H9 (cell line): ENCODE results near the gene ARHGEF33. TPM values are rescaled to one million over a fixed set of nuclear protein-coding genes. Genes with fewer than 3 reads are reported as not detected.

Experiments
- DNase-seq: peaks from one replicate; pipeline ENCODE4 v3.0.0-alpha.2; 2017
- H2AFZ ChIP-seq: one replicate; pipeline ENCODE4 v1.6.1; 2013; ENCODE audit warnings: mild to moderate bottlenecking, low read length, control low read depth, moderate library complexity
- H2AK5ac ChIP-seq: 2 replicates; pipeline ENCODE4 v1.6.1; 2013; ENCODE audit warnings: low read length, control low read depth, mixed read lengths; ENCODE audit not compliant: insufficient read length
- H2BK120ac ChIP-seq: one replicate; pipeline ENCODE4 v1.6.1; 2013; ENCODE audit warnings: low read depth, mild to moderate bottlenecking, low read length, control low read depth, inconsistent platforms; ENCODE audit not compliant: poor library complexity, severe bottlenecking
- H2BK12ac ChIP-seq: 2 replicates; pipeline ENCODE4 v1.6.1; 2013; ENCODE audit warnings: low read length, control low read depth, mixed read lengths, low read depth; ENCODE audit not compliant: insufficient read length
- H2BK15ac ChIP-seq: 2 replicates; pipeline ENCODE4 v1.6.1; 2013; ENCODE audit warnings: low read depth, low read length, control low read depth
- H2BK20ac ChIP-seq: one replicate; pipeline ENCODE4 v1.6.1; 2013; ENCODE audit warnings: low read depth, mild to moderate bottlenecking, low read length, control low read depth, inconsistent platforms; ENCODE audit not compliant: poor library complexity, severe bottlenecking
- H2BK5ac ChIP-seq: 2 replicates; pipeline ENCODE4 v1.6.1; 2013; ENCODE audit warnings: low read length, control low read depth, mixed read lengths; ENCODE audit not compliant: insufficient read length
- H3K14ac ChIP-seq: 2 replicates; pipeline ENCODE4 v1.6.1; 2013; ENCODE audit warnings: low read length, control low read depth; ENCODE audit not compliant: insufficient read depth
- H3K18ac ChIP-seq: 2 replicates; pipeline ENCODE4 v1.6.1; 2013; ENCODE audit warnings: low read depth, mild to moderate bottlenecking, mixed read lengths, low read length, control low read depth; ENCODE audit not compliant: insufficient read length
- H3K23ac ChIP-seq: 2 replicates; pipeline ENCODE4 v1.6.1; 2013; ENCODE audit warnings: low read length, control low read depth, mixed read lengths, low read depth; ENCODE audit not compliant: insufficient read length
- H3K23me2 ChIP-seq: 2 replicates; pipeline ENCODE4 v1.6.1; 2013; ENCODE audit warnings: low read depth, mild to moderate bottlenecking, mixed read lengths, low read length, control low read depth; ENCODE audit not compliant: insufficient read length, poor library complexity, severe bottlenecking
- H3K27ac ChIP-seq: 2 replicates; pipeline ENCODE4 v1.5.1; 2013; ENCODE audit warnings: low read length, control low read depth, mixed read lengths, low read depth; ENCODE audit not compliant: insufficient read length
- H3K27me3 ChIP-seq: 2 replicates; pipeline ENCODE4 v1.6.1; 2013; ENCODE audit warnings: low read length, control low read depth, inconsistent platforms; ENCODE audit not compliant: insufficient read depth
- H3K4ac ChIP-seq: 2 replicates; pipeline ENCODE4 v1.6.1; 2013; ENCODE audit warnings: low read depth, mild to moderate bottlenecking, control low read depth, inconsistent platforms, low read length, moderate library complexity
- H3K4me1 ChIP-seq: 2 replicates; pipeline ENCODE4 v1.6.1; 2013; ENCODE audit warnings: low read length, control low read depth, inconsistent platforms; ENCODE audit not compliant: insufficient read depth
- H3K4me2 ChIP-seq: 2 replicates; pipeline ENCODE4 v1.6.1; 2013; ENCODE audit warnings: low read length, control low read depth, mixed read lengths; ENCODE audit not compliant: insufficient read length, insufficient read depth
- H3K56ac ChIP-seq: 2 replicates; pipeline ENCODE4 v1.6.1; 2013; ENCODE audit warnings: low read depth, mild to moderate bottlenecking, mixed read lengths, low read length, control low read depth; ENCODE audit not compliant: insufficient read length
- H3K79me1 ChIP-seq: 2 replicates; pipeline ENCODE4 v1.6.1; 2013; ENCODE audit warnings: low read depth, mild to moderate bottlenecking, moderate library complexity, low read length, control low read depth, inconsistent platforms; ENCODE audit not compliant: insufficient read depth, poor library complexity, severe bottlenecking
- H3K79me2 ChIP-seq: 2 replicates; pipeline ENCODE4 v1.6.1; 2013; ENCODE audit warnings: low read length, control low read depth, inconsistent platforms; ENCODE audit not compliant: insufficient read depth
- H3K9ac ChIP-seq: 2 replicates; pipeline ENCODE4 v1.6.1; 2013; ENCODE audit warnings: low read length, control low read depth, mixed read lengths; ENCODE audit not compliant: insufficient read length; ENCODE audit errors: extremely low read depth
- H3K9me3 ChIP-seq: one replicate; pipeline ENCODE4 v1.6.1; 2013; ENCODE audit warnings: low read depth, low read length, inconsistent platforms; ENCODE audit not compliant: control insufficient read depth
- H3T11ph ChIP-seq: one replicate; pipeline ENCODE4 v1.6.1; 2013; ENCODE audit warnings: mild to moderate bottlenecking, low read length, control low read depth, inconsistent platforms
- H4K20me1 ChIP-seq: one replicate; pipeline ENCODE4 v1.6.1; 2013; ENCODE audit not compliant: control insufficient read depth, insufficient read length, insufficient read depth
- H4K5ac ChIP-seq: 2 replicates; pipeline ENCODE4 v1.6.1; 2013; ENCODE audit warnings: low read depth, mild to moderate bottlenecking, mixed read lengths, low read length, control low read depth; ENCODE audit not compliant: insufficient read length
- H4K8ac ChIP-seq: replicated peaks from 2 replicates; pipeline ENCODE4 v1.6.1; 2013; ENCODE audit warnings: low read length, control low read depth, mixed read lengths, low read depth; ENCODE audit not compliant: insufficient read length
- H4K91ac ChIP-seq: 2 replicates; pipeline ENCODE4 v1.6.1; 2013; ENCODE audit warnings: low read depth, mild to moderate bottlenecking, moderate library complexity, mixed read lengths, low read length, control low read depth; ENCODE audit not compliant: insufficient read length
- H3K27ac Mint-ChIP-seq, 3 experiments: 2 replicates in 2 of 3; 3 replicates in 1 of 3; pipeline ENCODE4 v1.8.0; 2020 to 2021; ENCODE audit warnings: mixed read lengths in 3 of 3, mild to moderate bottlenecking in 1 of 3, moderate library complexity in 1 of 3
- H3K27me3 Mint-ChIP-seq: 2 replicates; pipeline ENCODE4 v1.8.0; 2021; ENCODE audit warnings: low read depth, mild to moderate bottlenecking, moderate library complexity, mixed read lengths
- H3K36me3 Mint-ChIP-seq, 3 experiments: 2 replicates in 2 of 3; 3 replicates in 1 of 3; pipeline ENCODE4 v1.8.0; 2020 to 2021; ENCODE audit warnings: low read depth in 3 of 3, mixed read lengths in 3 of 3; ENCODE audit not compliant: insufficient read depth in 1 of 3
- H3K4me1 Mint-ChIP-seq, 2 experiments: 2 replicates each; pipeline ENCODE4 v1.8.0; 2020; ENCODE audit warnings: mixed read lengths in 2 of 2
- H3K4me3 Mint-ChIP-seq, 2 experiments: 2 replicates in 1 of 2; 3 replicates in 1 of 2; pipeline ENCODE4 v1.8.0; 2020 to 2021; ENCODE audit warnings: mild to moderate bottlenecking in 2 of 2, mixed read lengths in 2 of 2, moderate library complexity in 1 of 2
- H3K9me3 Mint-ChIP-seq, 2 experiments: 2 replicates in 1 of 2; 3 replicates in 1 of 2; pipeline ENCODE4 v1.8.0; 2020; ENCODE audit warnings: mild to moderate bottlenecking in 2 of 2, mixed read lengths in 2 of 2, moderate library complexity in 1 of 2
- WGBS: extraction: QIAGEN DNeasy Blood & Tissue Kit; methylation state at CpG from one replicate; pipeline ENCODE4 v1.1.7; 2013; ENCODE audit warnings: missing lambda C conversion rate, low lambda C conversion rate, mixed read lengths; ENCODE audit not compliant: insufficient read length; ENCODE audit errors: extremely low coverage; 5-methylcytosine and 5-hydroxymethylcytosine counted together
- total RNA-seq: library from RNA; stranded (reverse); gene quantifications from 2 replicates; pipeline ENCODE4 v1.2.1, GENCODE V29; 2021
- TF ChIP-seq, protein P1 (sequence below): fragments of 200-600 bp; sonication (generic); conservative IDR thresholded peaks from 3 replicates; pipeline ENCODE4 v1.8.0; 2021; ENCODE audit warnings: antibody characterized with exemption, mild to moderate bottlenecking

Gene ARHGEF33
- total RNA-seq, 1 experiment from 2014 or later: 0.92 TPM

DNA sequence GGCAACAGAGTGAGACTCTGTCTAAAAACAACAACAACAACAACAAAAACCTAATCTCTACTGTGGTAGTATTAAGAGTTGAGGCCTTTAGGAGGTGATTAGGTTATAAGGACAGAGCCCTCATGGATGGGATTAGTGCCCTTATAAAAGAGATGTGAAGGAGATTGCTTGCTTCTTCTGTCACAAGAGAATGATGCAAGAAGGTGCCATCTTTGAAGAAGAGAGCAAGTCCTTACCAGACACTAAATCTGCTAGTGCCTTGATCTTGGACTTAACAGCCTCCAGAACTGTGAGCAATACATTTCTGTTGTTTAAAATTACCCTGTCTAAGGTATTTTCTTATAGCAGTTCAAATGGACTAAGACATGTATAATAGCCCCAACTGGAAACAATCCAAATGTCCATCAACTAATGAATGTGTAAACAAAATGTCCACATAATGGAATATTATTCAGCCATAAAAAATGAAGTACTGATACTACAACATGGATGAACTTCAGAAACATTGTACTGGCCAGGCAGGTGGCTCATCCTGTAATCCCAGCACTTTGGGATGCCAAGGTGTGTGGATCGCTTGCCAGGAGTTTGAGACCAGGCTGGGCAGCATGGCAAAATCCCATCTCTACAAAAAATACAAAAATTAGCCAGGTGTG, 1.6 kb upstream of the ARHGEF33 start:
- Mint-ChIP-seq H3K36me3 (no peaks in the 10 kb centered on the region), H3K4me1 (peaks cover 0 to 3% of the 10 kb centered on the region in 2 experiments; a peak in 1 of 4 replicates), H3K4me3 (no peak overlapping the region), H3K27me3 (no peaks in the 10 kb centered on the region), H3K27ac (no peak overlapping the region), H3K9me3 (no peaks in the 10 kb centered on the region)
- no peak overlapping the region for H2BK15ac ChIP-seq
- H3K79me2 ChIP-seq: no peaks in the 10 kb centered on the region
- H4K8ac ChIP-seq: no peak overlapping the region
- H3T11ph ChIP-seq: no peak overlapping the region
- H2BK120ac ChIP-seq: no peak overlapping the region
- no peak overlapping the region for H4K91ac ChIP-seq
- H3K27me3 ChIP-seq: no peaks in the 10 kb centered on the region
- H3K9me3 ChIP-seq: no peaks in the 10 kb centered on the region
- no peaks in the 10 kb centered on the region for H4K20me1 ChIP-seq
- H3K4me2 ChIP-seq: no peak overlapping the region
- H2BK12ac ChIP-seq: no peak overlapping the region
- H2BK20ac ChIP-seq: no peak overlapping the region
- TF ChIP-seq, protein P1, sequence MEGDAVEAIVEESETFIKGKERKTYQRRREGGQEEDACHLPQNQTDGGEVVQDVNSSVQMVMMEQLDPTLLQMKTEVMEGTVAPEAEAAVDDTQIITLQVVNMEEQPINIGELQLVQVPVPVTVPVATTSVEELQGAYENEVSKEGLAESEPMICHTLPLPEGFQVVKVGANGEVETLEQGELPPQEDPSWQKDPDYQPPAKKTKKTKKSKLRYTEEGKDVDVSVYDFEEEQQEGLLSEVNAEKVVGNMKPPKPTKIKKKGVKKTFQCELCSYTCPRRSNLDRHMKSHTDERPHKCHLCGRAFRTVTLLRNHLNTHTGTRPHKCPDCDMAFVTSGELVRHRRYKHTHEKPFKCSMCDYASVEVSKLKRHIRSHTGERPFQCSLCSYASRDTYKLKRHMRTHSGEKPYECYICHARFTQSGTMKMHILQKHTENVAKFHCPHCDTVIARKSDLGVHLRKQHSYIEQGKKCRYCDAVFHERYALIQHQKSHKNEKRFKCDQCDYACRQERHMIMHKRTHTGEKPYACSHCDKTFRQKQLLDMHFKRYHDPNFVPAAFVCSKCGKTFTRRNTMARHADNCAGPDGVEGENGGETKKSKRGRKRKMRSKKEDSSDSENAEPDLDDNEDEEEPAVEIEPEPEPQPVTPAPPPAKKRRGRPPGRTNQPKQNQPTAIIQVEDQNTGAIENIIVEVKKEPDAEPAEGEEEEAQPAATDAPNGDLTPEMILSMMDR: no peak
- no peak overlapping the region for H3K18ac ChIP-seq
- H3K56ac ChIP-seq: no peak overlapping the region
- H3K79me1 ChIP-seq: no peaks in the 10 kb centered on the region
- no peak overlapping the region for H2BK5ac ChIP-seq
- H3K4me1 ChIP-seq: no peaks in the 10 kb centered on the region
- H3K14ac ChIP-seq: no peak overlapping the region
- H3K23me2 ChIP-seq: no peaks in the 10 kb centered on the region
- no peak overlapping the region for H2AK5ac ChIP-seq
- no peak overlapping the region for H2AFZ ChIP-seq
- no peak overlapping the region for H3K9ac ChIP-seq
- WGBS: no CpG with 5 or more reads among the region's 1 CpG
- H4K5ac ChIP-seq: no peak overlapping the region
- no peak for DNase-seq
- no peak overlapping the region for H3K4ac ChIP-seq
- no peak overlapping the region for H3K27ac ChIP-seq
- no peak overlapping the region for H3K23ac ChIP-seq
